H1 (cell line): ENCODE data around the gene RTP2. TPM values are rescaled to one million over a fixed set of nuclear protein-coding genes. Genes with fewer than 3 reads are reported as not detected.

Experiments
- CHD7 ChIP-seq: fragments of 300-600 bp; sonication (generic); IDR thresholded peaks from 2 replicates; pipeline ENCODE4 v1.7.1; 2012; ENCODE audit warnings: low read length, moderate library complexity, mild to moderate bottlenecking, inconsistent platforms; ENCODE audit not compliant: insufficient replicate concordance
- GTF2F1 ChIP-seq: IDR thresholded peaks from 2 replicates; pipeline ENCODE4 v1.6.1; 2012; ENCODE audit warnings: low read depth, low read length, improper control_type of control experiment, borderline replicate concordance
- MAFK ChIP-seq: IDR thresholded peaks from 2 replicates; pipeline ENCODE4 v1.6.1; 2012; ENCODE audit warnings: low read depth, mild to moderate bottlenecking, improper control_type of control experiment, low read length
- RFX5 ChIP-seq: IDR thresholded peaks from 2 replicates; pipeline ENCODE4 v1.6.1; 2011; ENCODE audit warnings: low read depth, low read length, improper control_type of control experiment, borderline replicate concordance
- polyA plus RNA-seq, 7 experiments: library from polyadenylated mRNA; depleted of rRNA in 3 of 7; stranded (reverse) in 5 of 7; unstranded in 2 of 7; fragments of >200 nt in 5 of 7; fragments of 200-250 nt in 2 of 7; gene quantifications; 1 replicate in 5 of 7; 2 replicates in 1 of 7; 4 replicates in 1 of 7; pipeline versions ENCODE4 v1.2.1 to v1.2.3, GENCODE V29; 2011 to 2013; ENCODE audit warnings: missing spikeins in 2 of 7, mixed read lengths in 2 of 7
- total RNA-seq: library from RNA; stranded (reverse); fragmentation: NEBNext Ultra II Directional; extraction: Animal tissue kit (Norgen Biotek cat#: 25700); gene quantifications from 2 replicates; pipeline ENCODE4 v1.2.1, GENCODE V29; 2021

Gene RTP2
- total and polyA plus RNA-seq, 2 of the 8 experiments (the other 6 are each of a cell fraction or from before 2014, with no cell fraction given) = not detected

- no peak for TF ChIP-seq CHD7
- TF ChIP-seq MAFK = no peak
- TF ChIP-seq GTF2F1 = no peak
- TF ChIP-seq RFX5 = no peak
These were observed 17.9 kb upstream of the RTP2 start (continued) for GRCh38 chr3:187720337-187720670.
